Measurements from ENCODE around the gene IGSF5.
"Not testable (repeated sequence)": the region's sequence is repeated elsewhere in the genome, so short reads cannot be mapped to it uniquely, and the experiment has no call there.

IGSF5 gene

GRCh38 chr21:39739531-39739930 is 5.5 kb upstream of the IGSF5 start:
- DNase-seq: not testable (repeated sequence)

- not testable (repeated sequence) for DNase-seq
Observed at GRCh38 chr21:39742561-39742960, 2.4 kb upstream of the IGSF5 start.

GRCh38 chr21:39745332-39745731 is 349 bp downstream of the IGSF5 start:
- DNase-seq: not testable (repeated sequence)

- no peak for DNase-seq
Observed at GRCh38 chr21:39750670-39751069, 5.7 kb downstream of the IGSF5 start.

GRCh38 chr21:39754811-39755210 is 9.8 kb downstream of the IGSF5 start:
- no peak for DNase-seq

GRCh38 chr21:39756285-39756684 is 11.3 kb downstream of the IGSF5 start:
- DNase-seq: no peak

GRCh38 chr21:39763272-39763970 is 18.4 kb downstream of the IGSF5 start:
- no peak for DNase-seq

GRCh38 chr21:39774227-39774626 is 29.2 kb downstream of the IGSF5 start:
- no peak for DNase-seq

GRCh38 chr21:39775816-39776215 is 30.8 kb downstream of the IGSF5 start:
- no peak for DNase-seq

GRCh38 chr21:39776589-39776988 is 31.6 kb downstream of the IGSF5 start:
- DNase-seq: no peak

GRCh38 chr21:39781331-39781730 is 36.3 kb downstream of the IGSF5 start:
- no peak for DNase-seq

GRCh38 chr21:39788383-39788782 is 43.4 kb downstream of the IGSF5 start:
- no peak for DNase-seq

- DNase-seq: no peak
Observed at GRCh38 chr21:39796466-39796865, 51.5 kb downstream of the IGSF5 start.

GRCh38 chr21:39799178-39799577 is 54.2 kb downstream of the IGSF5 start:
- no peak for DNase-seq

- DNase-seq: no peak
Observed at GRCh38 chr21:39800311-39800710, 55.3 kb downstream of the IGSF5 start.

- no peak for DNase-seq
Observed at GRCh38 chr21:39802217-39802616, 57.2 kb downstream of the IGSF5 start.

GRCh38 chr21:39803393-39803792 is 58.4 kb downstream of the IGSF5 start:
- DNase-seq: no peak

GRCh38 chr21:39804240-39804639 is 59.3 kb downstream of the IGSF5 start:
- DNase-seq: no peak

GRCh38 chr21:39805983-39806382 is 61.0 kb downstream of the IGSF5 start:
- no peak for DNase-seq

- no peak for DNase-seq
Observed at GRCh38 chr21:39807738-39808137, 62.8 kb downstream of the IGSF5 start.

GRCh38 chr21:39809936-39810335 is 65.0 kb downstream of the IGSF5 start:
- no peak for DNase-seq

- DNase-seq: no peak
Observed at GRCh38 chr21:39812983-39813382, 68.0 kb downstream of the IGSF5 start.

GRCh38 chr21:39818557-39818956 is 73.6 kb downstream of the IGSF5 start:
- no peak for DNase-seq

- no peak for DNase-seq
Observed at GRCh38 chr21:39822042-39822441, 77.1 kb downstream of the IGSF5 start.

- no peak for DNase-seq
Observed at GRCh38 chr21:39825250-39825649, 80.3 kb downstream of the IGSF5 start.
